GM13976 (cell line): ENCODE measurements around the gene SPATA13.

Source experiments
- DNase-seq: peaks from one replicate; pipeline ENCODE4 v3.0.0; 2012; ENCODE audit warnings: low spot score
- in situ Hi-C: fragments of 300-500 bp; cut with MboI; formaldehyde crosslinking; loops from one replicate; pipeline ENCODE4 v1.12.0; 2022; ENCODE audit warnings: low sequenced_read_pairs, mixed read lengths, inconsistent platforms; ENCODE audit not compliant: unreplicated experiment
- TF ChIP-seq, protein P1 (sequence below): IDR thresholded peaks from 2 replicates; pipeline ENCODE4 v1.5.1; 2012; ENCODE audit warnings: borderline replicate concordance, mild to moderate bottlenecking; ENCODE audit not compliant: insufficient read depth; ENCODE audit errors: extremely low read depth, missing control alignments, control extremely low read depth

The SPATA13 gene

DNA sequence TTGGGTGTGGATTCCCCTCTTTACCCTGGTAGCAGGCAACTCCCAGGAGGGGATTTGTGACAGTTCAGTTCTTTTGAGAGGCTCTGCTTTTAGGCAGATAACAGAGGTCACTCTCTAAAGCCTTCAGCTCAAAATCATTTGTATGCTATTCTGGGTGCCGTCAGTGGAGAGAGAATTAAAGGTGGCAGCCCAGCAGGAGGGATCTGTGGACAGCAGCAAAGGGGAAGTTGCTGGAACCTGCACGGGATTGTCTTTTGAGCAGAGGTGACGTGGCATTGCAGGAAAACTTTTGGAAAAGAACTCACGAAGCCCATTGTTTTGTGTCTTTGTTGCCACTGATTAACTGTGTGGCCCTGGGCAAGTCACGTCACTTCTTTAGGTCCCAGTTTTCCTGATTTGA is 86.5 kb downstream of the SPATA13 start:
- in situ Hi-C loops: no loop called here
- TF ChIP-seq, protein P1, sequence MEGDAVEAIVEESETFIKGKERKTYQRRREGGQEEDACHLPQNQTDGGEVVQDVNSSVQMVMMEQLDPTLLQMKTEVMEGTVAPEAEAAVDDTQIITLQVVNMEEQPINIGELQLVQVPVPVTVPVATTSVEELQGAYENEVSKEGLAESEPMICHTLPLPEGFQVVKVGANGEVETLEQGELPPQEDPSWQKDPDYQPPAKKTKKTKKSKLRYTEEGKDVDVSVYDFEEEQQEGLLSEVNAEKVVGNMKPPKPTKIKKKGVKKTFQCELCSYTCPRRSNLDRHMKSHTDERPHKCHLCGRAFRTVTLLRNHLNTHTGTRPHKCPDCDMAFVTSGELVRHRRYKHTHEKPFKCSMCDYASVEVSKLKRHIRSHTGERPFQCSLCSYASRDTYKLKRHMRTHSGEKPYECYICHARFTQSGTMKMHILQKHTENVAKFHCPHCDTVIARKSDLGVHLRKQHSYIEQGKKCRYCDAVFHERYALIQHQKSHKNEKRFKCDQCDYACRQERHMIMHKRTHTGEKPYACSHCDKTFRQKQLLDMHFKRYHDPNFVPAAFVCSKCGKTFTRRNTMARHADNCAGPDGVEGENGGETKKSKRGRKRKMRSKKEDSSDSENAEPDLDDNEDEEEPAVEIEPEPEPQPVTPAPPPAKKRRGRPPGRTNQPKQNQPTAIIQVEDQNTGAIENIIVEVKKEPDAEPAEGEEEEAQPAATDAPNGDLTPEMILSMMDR: no peak
- no peak for DNase-seq

DNA sequence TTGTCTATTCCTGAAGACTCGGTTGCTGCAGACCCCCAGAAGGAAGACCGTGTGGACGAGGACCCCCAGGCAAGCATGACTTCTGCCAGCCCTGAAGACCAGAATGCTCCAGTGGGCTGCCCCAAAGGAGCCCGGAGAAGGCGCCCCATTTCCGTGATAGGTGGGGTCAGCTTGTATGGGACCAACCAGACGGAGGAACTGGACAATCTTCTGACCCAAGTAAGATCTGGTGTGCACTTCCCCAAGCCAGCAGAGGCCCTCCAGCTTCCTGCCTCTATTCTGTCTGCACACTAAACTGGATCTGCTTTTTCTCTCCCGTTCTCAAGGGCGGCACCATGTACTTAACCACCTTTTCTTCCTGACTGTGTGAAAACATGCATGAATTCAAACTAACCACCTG is 89.1 kb downstream of the SPATA13 start:
- TF ChIP-seq, protein P1: no peak
- in situ Hi-C loops: no loop called here
- DNase-seq: no peak

DNA sequence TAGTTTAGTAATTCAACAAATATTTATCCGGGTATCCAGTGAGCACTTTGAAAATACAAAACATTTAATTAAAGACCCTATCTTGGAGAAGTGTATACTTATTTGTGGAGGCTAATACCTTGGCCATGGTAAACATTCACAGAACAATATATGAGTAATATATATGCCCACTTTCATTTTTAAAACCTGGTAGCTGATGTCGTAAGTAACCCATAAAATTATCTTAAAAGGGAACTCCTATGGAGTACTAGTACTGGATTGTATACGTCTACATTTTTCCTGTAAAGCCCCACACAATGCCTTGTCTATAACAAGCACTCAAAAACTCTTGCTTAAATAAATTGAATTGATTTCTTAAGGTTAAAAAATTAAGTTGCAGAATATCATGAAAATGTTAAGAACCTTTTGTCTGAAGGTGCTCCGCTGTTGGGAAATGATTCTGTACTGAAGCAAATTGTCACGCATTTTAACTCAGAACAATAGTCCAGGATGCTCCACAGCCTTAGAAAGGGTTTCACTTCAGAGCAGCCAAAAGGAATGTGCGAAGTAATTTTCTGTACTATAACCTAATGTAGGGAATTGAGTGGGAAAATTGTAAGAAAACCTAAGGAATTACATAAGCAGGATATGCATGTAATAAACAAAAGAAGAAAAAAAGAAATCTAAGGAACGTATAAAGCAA is 90.0 kb downstream of the SPATA13 start:
- in situ Hi-C loops: no loop called here
- DNase-seq: no peak
- TF ChIP-seq, protein P1: no peak

DNA sequence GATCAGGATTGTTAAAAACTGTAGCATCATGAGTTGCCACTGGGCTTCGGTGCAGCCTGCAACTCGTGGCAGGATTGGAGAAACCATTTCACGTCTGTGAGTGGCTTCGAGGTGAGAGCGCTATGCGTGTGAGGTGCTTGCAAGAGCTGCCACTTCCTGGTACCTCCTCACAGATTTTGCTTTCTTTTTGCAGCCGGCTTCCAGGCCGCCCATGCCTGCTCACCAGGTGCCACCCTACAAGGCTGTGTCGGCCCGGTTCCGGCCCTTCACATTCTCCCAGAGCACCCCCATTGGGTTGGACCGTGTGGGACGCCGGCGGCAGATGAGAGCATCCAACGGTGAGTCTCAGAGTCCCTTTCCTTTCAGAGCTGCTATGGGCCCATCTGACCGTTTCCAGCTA is 91.0 kb downstream of the SPATA13 start:
- TF ChIP-seq, protein P1: no peak
- in situ Hi-C loops: no loop called here
- DNase-seq: no peak

DNA sequence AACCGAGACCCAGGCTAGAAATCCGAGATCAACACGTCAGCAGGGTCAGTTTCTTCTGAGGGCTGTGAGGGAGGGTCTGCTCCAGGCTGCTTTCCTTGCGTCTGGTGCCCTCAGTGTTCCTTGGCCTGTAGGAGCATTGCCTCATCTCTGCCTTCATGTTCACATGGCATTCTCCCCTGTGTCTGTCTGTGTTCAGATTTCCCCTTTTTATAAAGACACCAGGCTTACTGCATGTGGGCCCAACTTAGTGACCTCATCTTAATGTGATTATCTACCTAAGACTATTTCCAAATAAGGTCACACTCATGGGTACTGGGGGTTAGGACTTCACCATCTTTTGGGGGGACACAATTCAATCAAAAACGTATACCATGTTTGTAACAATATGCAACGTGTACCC is 91.6 kb downstream of the SPATA13 start:
- no peak for DNase-seq
- in situ Hi-C loops: no loop called here
- TF ChIP-seq, protein P1: no peak

DNA sequence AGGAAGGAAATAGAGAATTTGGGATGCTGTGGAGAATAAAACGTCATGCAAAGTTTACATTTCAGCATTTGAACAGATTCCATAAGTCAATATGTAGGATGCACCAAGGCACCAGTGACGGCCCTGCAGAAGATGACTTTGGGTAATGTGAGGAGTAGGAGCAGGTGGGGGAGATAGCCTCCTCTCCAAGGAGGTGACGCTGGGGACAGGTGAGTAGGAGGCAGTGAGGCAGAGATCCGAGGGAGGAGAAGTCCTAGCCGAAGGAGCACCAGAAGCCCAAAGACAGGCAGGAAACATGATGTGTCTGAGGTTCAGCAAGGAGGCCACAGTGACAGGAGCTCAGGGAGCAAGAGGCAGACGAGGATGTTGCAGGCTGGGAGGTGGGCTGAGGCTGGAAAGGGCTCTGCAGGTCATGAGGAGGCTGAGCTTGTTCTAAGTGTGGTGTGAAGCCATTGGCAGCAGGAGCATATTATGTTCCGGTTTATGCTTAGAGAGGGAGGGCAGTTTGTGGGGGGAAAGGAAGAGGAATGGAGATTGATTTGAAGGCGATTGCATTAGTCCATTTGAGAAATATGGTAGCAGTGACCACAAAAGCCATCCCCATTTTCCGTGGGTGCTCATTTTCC is 93.1 kb downstream of the SPATA13 start:
- in situ Hi-C loops: no loop called here
- no peak for DNase-seq
- TF ChIP-seq, protein P1: no peak
